HG03060 (cell line): ENCODE data around the gene TSPAN6.
A peak's percentile ranks its signal among the peaks of the same experiment; 100 is the strongest.

Experiments
- ATAC-seq: cut with Tn5 transposase; IDR thresholded peaks from one replicate; pipeline ENCODE4 v1.9.1; 2021; ENCODE audit warnings: low read depth, moderate number of reproducible peaks; ENCODE audit not compliant: unreplicated experiment

The TSPAN6 gene, protein sequence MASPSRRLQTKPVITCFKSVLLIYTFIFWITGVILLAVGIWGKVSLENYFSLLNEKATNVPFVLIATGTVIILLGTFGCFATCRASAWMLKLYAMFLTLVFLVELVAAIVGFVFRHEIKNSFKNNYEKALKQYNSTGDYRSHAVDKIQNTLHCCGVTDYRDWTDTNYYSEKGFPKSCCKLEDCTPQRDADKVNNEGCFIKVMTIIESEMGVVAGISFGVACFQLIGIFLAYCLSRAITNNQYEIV

DNA sequence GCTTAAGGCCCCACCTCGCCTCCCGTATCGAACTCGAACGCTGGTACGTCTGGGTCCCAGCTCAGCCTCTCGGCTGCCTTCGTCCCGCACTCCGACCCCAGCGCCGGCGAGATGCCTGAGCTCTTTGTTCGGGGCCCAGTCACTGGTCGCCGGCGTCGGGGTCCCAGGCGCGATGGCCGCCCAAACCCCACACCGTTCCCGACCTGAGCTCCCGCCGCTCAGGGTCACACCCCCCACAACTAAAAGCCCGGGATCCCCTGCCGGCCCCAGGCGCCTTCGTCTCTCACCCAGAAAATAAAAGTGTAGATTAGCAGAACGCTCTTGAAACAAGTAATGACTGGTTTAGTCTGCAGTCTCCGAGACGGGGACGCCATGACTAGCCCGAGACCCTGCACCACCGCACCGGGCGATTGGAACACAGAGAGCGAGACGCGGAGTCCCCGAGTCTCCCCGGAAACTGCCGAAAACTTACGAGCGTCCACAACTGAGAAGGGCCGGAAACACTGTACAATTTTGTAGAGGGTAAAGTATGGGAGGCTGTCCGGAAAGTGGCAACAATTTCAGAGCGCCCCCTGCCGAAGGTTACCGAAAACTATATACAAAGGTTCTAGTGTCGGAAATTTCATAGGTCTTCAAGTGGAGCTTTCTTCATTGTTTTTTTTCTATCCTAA is at the start of gene TSPAN6:
TSPAN6 (minus strand) TSS at position 486 of the 671 bp plus-strand sequence; CDS start at position 374, 112 bp downstream.
- ATAC-seq = peak; percentile 97

DNA sequence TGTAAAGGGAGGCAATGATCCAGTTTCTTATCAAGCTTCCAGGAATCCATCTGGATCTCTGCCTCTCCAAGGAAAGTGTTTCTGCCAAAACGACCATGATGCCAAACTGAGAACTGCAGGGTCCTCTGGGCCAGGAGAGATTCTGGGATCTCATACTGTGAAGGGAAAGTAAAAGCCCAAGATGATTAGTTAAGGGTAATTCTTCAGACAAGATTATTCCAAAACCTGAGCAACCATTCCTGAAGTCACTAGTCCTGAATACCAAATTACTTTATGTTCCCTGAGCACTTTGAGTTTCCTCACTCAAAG is 49.3 kb upstream of the TSPAN6 start:
- no peak for ATAC-seq

DNA sequence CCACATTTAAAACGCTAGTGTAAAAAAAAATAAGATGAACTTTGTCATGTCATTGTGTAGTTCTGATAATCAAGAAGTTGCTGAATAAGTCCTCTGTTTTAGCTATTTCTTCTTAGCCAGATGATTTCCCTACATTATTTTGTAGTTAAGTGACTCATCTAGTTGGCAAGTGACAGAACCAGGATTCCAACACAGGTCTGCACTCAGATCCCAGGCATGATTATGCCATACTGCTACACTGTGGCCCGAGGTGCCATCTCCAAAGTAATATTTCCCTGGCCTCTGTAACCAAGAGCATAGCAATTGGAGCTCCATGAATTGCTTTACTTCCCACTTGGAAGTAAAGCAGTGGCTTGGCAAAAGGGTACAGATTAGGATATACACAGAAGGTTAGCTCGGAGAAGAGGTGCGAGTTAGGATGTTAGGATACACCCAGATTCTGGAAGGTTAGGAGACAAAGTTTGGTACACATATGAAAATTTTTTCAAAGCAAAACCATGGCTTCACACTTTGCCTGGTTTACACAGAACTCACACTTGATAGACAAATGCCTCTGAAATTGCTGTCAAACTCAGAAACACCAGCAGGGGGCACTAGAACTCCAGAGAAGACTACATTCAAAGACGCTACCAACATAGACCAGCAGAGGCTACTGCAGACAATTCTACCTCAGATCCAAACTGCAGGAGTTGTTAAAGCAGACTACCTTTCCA is 48.8 kb upstream of the TSPAN6 start:
- ATAC-seq = peak; percentile 67

DNA sequence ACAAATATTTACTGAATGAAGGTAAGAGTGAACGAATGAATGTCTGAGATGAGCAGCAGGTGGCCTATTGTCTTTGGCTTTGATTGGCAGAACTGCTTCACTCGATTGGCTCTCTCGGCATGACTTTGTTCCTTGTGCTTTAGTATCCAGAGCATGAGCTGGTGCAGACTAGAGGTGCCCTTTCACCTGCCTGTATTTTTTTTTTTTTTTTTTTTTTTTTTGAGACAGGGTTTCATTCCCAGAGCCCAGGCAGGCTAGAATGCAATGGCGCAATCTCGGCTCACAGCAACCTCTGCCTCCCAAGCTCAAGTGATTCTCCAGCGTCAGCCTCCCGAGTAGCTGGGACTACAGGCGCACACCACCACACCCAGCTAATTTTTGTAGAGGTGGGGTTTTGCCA is 46.3 kb upstream of the TSPAN6 start:
- no peak for ATAC-seq

DNA sequence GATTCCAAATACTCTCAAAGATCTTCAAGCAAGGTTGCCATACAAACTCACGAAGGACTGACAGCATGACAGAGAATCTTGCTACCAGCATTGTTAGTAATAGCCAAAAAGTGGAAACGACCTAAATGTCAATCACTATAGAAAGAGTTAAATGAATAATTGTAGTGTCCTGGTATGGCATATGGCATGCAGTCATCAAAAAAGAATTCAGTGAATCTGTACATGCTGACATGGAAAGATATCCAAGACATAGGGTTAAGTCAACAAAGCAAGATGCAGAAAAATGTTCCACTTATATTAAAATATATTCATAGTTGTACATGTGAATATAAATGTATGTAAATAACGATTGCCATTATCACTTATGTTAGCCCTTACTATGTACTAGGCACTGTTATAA is 45.0 kb upstream of the TSPAN6 start:
- no peak for ATAC-seq

DNA sequence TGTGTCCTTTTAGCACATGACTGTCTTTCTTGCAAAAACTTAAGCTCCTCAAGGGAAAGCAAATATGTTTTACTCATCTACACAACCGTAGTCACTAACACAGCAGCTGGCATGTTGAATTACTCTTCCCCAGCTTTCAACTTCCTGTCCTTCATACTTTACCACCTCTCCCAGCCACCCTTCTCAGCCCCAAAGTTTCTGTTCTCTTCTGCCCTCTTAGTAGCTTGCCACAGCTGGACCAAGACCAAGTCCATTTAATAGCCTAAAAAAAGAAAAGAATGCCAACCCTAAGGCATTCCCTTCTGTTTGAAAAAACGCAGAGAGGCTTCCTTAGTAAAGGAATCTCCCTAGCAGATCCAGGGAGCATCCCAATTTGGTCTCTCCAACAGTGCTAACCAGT is 44.1 kb upstream of the TSPAN6 start:
- ATAC-seq = no peak

DNA sequence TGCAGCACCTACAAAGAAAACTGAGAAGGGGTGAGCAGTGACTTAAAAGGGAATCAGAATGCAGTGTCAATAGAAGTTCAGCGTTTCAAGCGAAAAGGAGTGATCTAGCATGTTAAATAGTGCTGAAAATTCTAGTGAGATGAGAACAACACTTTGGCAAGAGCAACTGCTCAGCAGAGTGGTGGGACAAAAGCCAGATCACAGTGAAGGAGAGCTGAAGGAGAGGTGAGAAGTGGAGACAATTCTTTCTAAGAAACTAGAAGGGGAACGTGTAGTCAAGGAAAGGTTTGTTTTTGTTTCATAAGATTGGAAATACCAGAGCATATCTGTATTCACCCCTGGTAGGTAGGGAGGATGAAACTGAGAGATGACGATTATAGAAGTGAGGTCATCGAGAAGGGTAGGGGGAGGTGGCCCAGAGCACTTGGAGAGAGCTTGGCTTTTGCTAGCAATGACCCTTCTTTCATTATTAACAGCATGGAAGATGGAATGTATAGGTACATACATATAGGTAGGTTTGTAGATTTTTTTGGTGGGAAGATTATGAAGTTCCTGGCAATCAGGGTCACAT is 41.1 kb upstream of the TSPAN6 start:
- ATAC-seq = no peak

DNA sequence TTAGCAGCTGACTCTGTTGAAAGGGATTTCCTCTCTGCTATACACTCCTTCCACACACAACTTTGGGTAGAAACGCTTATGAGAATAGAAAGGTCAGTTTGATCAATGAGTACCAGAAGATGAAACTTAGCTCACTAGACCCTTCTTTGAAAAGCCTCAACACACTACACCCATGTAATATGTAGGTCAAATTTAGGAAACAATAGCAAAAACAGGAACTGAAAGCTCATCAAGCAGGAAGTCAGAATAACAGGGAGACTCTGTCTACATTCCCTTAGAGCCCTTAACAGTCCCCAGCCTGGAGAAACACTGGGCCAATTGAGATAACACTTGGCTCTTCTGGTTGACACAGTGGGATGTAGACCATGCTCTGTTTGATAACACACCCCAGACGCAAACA is 38.1 kb upstream of the TSPAN6 start:
- ATAC-seq = peak; percentile 60

DNA sequence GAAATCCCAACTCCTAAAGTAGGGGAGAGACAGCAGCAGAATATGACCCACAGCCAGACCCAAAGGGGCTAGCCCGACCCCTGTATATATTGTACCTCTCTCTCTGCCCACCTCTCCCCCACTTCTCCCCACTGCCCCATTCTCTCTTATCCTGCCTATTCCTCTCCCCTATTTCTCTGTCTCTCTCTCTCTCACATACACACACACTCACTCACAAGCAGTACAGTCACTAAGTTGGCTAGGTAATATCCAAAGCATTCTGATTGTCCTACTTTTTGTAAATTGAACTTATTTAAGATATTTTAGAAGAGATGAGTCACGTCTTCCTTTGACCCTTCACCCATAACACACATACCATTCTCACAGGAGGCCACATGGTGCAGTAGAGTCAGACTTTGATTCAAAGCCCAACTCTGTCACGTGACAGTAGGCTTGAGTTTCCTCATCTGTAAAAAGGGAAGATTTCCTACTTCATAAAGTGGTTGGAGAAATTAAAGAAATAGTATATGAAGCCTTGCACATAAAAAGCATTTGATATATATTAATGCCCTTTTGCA is 36.9 kb upstream of the TSPAN6 start:
- no peak for ATAC-seq

DNA sequence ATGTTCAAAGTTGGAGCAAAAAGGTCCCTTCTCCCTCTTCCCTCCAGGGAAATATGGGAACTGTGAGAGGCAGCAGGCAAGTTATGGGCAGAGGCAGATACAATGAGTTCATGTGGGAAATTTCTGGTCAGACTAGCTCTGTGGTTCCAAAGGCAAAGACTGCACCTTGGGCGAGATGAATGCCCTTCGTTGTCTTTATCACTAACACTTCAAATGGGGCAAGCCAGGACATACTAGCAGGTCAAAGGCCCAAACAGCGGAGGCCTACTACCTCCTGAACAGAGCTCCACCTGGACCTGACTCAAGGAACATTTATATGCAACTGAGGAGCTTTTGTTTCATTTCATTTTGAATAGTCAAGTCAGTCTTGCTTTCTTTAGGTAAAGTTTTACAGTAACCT is 36.4 kb upstream of the TSPAN6 start:
- no peak for ATAC-seq

DNA sequence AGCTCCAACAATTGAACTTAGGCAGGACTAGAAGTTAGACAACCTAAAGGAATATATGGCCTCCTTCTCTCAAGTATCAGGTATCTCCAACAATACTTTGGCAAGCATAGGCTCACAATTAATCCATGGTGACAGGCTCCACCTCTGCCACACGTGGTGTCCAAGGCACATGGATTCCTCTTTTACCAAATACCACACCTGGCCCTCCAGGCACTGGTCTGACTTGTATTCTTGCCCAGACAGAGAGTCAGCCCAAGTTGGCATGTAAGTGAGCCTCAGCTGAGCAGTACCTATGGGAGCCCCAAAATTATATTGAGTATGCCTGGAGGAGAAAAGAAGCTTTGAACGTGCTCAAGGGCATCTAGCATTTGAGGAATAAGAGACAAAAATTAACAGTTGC is 27.0 kb upstream of the TSPAN6 start:
- ATAC-seq = no peak

DNA sequence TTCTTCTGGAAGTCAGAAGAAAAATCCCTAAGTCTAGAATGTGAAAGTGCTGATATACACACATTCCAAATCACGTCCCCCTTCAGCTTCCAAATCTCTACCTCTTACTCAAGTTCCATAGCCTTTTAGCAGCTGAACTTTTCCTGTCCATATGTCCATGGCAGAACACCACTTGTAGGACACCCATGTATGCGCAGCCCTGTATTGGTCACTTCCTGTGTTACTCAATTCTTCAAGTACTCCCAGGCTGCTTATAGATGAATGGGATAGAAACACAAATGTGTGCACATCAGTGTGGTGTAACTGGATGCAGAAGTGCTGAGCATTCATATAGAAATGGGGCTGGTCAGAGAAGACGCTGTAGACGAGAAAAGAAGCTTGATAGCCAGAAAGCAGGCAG is 26.2 kb upstream of the TSPAN6 start:
- ATAC-seq = no peak

DNA sequence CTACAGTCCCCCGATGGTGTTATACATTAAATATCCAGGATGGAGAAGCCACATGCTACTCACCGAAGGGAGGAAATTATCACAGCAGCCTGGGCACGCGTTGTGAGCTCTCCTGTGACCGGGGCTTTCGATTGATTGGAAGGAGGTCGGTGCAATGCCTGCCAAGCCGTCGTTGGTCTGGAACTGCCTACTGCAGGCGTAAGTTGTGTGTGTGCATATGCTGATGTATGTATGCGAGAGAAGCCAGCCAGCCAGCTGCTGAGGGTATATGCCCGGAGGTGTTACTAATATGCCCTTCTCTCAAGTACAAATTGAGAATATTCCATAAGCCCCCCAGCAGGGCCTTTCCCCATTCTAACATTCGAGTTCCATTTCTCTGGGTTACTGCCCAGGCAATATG is 25.6 kb upstream of the TSPAN6 start:
- no peak for ATAC-seq

DNA sequence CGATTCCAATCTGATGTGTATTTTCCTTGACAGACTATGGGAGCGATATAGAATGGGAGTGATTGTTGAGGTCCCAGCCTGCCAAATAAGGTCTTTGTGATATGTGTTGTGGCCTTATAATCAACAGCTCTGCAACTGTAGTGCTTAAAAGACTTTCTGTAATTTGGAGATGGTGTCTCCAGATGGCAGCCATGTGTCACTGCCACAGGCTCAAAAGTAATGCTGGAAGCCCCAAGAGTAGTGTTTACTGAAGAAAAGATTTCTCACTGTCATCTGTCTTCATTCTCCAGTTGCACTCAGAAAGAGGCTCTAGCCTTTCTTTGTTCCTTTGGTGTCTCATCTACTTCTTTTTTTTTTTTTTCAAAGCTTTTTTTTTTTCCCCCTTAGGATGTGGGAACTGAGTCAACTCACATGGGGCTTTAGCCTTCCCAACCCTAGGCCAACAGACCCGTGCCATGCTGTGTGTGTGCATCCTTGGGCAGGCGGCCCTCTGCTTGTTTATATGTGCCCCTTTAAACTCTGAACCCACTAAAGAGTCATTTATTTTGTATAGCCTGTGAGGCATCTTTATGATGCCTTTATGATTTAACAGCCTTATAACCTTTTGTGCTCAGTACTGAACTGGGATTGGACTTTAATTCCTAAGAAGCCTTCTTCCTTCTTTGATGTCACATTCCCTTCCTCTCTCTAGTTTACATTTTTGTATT is 23.0 kb upstream of the TSPAN6 start:
- no peak for ATAC-seq

DNA sequence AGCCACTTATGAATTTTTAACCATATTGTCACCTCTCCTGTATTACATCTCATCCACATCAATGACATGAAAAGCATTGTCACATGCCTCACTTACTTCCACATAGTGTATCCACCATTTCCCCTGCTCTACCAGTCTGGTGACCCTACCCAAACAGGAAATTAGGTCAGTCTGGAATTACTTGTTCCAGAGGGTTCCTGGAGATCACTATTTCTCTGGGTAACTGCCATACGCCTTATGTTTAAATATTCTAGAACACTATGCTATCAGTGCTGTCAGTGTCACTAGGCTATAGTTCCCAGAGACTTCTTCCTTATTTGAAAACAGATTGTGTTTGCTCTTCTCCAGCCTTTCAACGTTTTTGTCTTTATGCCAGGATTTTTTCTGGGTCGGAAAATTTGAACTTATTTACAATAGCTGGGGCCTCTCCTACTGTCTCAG is 22.4 kb upstream of the TSPAN6 start:
- no peak for ATAC-seq

DNA sequence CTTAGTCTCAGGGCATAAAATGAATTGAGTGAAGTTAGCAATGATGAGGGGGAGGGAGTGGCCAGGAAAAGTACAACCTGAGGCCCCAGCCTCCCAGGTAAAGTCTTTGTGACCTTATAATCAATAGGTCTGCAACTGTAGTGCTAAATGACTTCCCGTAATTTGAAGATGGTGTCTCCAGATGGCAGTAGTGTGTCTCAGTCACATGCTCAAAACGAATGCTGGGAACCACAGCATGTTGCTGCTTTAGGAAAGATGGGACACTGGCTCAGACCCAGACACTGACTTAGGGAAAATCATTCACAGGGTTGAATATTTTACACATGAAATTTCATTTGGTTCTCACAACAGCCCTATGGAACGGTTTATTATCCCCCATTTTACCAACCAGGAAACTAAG is 17.7 kb upstream of the TSPAN6 start:
- no peak for ATAC-seq

DNA sequence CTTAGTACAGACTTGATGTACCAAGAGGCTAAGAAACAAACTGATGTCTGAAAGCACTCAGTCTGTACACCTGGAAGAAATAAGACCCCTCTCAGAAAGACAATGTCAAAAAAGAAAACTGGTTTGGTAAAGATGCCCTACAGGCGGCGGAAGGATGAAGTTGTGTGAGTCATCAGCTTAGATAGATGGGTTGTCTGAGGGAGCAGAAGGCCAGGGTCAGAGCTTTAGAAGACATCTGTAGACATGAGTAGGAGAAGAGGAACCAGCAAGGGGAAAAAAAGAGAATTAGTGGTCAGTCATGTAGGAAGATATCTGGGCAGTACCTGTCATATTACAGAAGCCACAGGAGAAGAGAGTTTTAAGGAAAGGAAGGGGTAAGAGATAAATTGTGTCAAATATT is 15.7 kb upstream of the TSPAN6 start:
- no peak for ATAC-seq

DNA sequence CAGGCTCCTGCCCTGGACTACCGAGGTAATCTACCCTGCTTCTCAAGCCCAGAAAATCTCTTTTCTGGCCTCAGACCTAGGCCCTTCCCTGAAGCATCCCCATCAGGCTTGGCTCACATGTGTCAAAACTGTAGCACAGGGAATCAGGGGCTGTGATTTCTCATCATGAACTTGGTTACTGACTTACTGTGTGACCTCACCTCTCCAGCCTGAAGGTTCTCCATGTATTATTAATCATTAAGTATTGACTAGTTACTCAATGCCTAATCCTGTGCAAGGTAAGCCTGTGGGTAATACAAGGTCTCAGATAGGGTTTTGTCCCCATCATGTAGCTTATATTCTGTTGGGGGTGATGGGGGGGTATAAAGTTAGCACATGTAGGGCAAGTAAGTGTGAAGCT is 14.2 kb upstream of the TSPAN6 start:
- ATAC-seq = no peak

DNA sequence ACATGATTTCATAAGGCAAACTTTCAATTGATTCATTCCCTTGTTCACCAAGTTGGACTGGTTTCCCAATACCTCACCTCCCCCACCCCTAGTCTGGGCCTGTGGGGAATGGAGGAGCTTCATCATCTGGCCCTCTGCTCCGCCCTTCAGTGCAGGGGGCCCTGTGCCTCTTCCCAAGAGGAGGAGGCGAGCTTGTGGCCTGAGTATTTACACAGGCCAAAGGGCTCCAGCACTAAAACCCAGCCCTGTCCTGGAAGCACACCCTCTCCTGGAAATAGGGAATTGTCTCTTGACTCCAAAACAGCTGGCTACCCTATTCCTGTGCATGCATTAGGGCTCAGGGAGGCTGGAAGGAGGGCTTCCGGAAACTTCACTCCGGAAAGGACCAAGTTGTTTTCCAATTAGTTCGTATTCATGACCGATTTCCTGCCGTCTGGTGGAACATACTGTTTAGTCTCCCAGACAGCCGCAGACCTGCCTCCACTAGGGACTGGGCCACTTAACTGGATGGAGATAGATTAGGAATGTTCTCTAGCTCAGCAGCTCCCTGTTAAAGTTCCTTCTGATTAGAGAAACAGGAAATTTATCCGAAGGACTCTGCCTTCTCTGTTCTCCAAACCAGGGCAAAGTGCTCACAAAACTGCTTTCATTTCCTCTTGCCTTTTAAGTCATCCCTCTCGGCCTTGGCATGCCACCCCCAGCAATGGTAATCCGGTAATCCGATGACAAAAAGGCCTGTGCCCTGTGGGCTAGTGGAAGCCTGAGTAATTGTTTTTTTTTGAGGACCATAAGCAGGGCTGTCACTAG is 13.1 kb upstream of the TSPAN6 start:
- ATAC-seq = no peak
